Measurements from ENCODE around the gene SHISA9. TPM values are rescaled to one million over a fixed set of nuclear protein-coding genes. Genes with fewer than 3 reads are reported as not detected.

The SHISA9 gene
- total and polyA plus RNA-seq, 12 donors: 0.04 to 4.8 (median 0.35) TPM

DNA sequence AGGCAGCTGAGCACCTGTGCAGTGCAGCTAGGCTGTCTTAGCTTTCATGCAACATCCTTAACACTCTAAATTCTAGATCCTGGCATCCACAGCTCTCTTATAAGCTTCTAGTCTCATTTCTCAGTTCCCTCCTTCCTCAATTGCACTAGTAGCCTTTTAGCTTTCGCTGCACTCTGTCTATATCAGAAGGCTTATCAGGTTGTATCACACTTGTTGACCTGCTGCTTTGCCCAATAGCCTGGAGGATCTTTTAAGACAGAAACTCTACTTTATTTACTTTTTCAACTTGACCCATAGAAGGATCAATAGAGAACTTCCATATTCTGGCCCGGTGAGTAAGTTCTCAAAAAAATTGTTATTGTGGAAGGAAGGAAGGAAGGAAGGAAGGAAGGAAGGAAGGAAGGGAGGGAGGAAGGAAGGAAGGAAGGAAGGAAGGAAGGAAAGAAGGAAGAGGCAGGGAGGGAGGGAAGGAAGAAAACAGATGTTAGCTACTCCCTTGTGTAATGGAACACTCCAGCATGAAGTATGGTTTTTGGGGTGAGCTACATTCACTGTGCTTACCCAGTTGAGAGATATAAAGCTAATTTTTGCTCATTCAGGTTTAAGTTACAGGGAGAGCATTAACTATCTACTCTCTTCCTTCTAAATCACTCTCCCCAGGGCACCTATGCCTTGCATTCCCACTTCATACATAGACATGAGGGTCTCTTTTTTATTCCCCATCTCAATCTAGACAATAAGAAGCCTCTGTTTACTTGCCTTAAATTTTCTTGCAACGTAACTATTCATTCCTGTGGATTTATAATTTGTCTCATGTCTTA, 361.1 kb downstream of the SHISA9 start:
- intact Hi-C loops (cut with DNase I): no loop called here
- no peaks in the 10 kb centered on the region for H3K27me3 ChIP-seq
- 74 to 80% (median 77%) methylated on average over 3 of the region's 3 CpGs for WGBS, 4 donors
- H3K9me3 ChIP-seq (replicated peaks in 1 of 3): no peaks in the 10 kb centered on the region
- TF ChIP-seq, protein P1, sequence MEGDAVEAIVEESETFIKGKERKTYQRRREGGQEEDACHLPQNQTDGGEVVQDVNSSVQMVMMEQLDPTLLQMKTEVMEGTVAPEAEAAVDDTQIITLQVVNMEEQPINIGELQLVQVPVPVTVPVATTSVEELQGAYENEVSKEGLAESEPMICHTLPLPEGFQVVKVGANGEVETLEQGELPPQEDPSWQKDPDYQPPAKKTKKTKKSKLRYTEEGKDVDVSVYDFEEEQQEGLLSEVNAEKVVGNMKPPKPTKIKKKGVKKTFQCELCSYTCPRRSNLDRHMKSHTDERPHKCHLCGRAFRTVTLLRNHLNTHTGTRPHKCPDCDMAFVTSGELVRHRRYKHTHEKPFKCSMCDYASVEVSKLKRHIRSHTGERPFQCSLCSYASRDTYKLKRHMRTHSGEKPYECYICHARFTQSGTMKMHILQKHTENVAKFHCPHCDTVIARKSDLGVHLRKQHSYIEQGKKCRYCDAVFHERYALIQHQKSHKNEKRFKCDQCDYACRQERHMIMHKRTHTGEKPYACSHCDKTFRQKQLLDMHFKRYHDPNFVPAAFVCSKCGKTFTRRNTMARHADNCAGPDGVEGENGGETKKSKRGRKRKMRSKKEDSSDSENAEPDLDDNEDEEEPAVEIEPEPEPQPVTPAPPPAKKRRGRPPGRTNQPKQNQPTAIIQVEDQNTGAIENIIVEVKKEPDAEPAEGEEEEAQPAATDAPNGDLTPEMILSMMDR (IDR thresholded peaks at IDR 0.05): no peak
- no peak for TF ChIP-seq POLR2A (IDR thresholded peaks at IDR 0.05)
- DNase-seq: no peak
- H3K36me3 ChIP-seq (replicated peaks in 1 of 2): no peaks in the 10 kb centered on the region
- no peak overlapping the region for H3K27ac ChIP-seq
- H3K4me3 ChIP-seq: no peak overlapping the region
- H3K4me1 ChIP-seq (replicated peaks in 1 of 2): no peaks in the 10 kb centered on the region

- TF ChIP-seq POLR2A (IDR thresholded peaks at IDR 0.05): no peak
- TF ChIP-seq, protein P1 (IDR thresholded peaks at IDR 0.05): no peak
- Histone ChIP-seq H3K4me1 (replicated peaks in 1 of 2) (no peaks in the 10 kb centered on the region), H3K9me3 (replicated peaks in 1 of 3) (no peaks in the 10 kb centered on the region), H3K4me3 (no peak overlapping the region), H3K36me3 (replicated peaks in 1 of 2) (no peaks in the 10 kb centered on the region), H3K27ac (no peak overlapping the region), H3K27me3 (no peaks in the 10 kb centered on the region)
- intact Hi-C loops (cut with DNase I): no loop called here
- DNase-seq: no peak
- 70 to 80% (median 77%) methylated on average over 3 to 4 of the region's 4 CpGs for WGBS, 4 donors
These were observed 363.6 kb downstream of the SHISA9 start for GRCh38 chr16:13264749-13265552.

- no peak for TF ChIP-seq POLR2A (IDR thresholded peaks at IDR 0.05)
- TF ChIP-seq, protein P1 (IDR thresholded peaks at IDR 0.05): no peak
- intact Hi-C loops (cut with DNase I): no loop called here
These were observed 368.0 kb downstream of the SHISA9 start for GRCh38 chr16:13269359-13269758.

DNA sequence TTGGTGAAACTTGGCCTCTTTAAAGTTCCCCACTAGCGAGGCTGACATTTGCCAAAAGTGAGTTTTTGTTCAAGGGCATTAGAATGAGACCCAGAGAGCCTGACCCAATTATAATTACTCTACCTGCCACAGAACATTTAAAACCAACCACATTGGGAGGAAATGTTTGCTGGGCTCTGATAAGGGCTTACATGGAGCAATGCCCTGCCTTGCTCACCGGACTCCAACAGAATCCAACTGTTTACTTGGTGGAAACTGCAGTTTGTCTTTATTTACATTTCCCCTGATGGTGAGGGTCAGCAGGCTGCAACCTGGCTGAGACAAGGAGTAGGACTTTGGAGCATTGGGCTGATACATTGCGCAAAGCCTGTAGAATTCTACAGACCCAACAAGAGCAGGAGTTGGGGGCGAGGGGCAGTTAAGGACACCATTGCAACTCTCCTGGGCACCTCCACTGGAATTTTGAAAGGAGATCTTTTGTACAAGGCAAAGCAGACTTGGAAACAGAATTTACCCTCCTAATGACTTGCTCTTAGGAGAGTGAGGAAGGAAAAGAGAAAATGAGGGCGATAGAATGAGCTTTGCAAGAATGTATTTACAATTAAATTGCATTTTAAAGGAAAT, 368.6 kb downstream of the SHISA9 start:
- intact Hi-C loops (cut with DNase I): no loop called here
- TF ChIP-seq, protein P1 (IDR thresholded peaks at IDR 0.05): no peak
- TF ChIP-seq POLR2A (IDR thresholded peaks at IDR 0.05): no peak
- Histone ChIP-seq H3K4me1 (replicated peaks in 1 of 2) (no peaks in the 10 kb centered on the region), H3K27ac (no peak overlapping the region), H3K36me3 (replicated peaks in 1 of 2) (no peaks in the 10 kb centered on the region), H3K9me3 (replicated peaks in 1 of 3) (no peaks in the 10 kb centered on the region), H3K4me3 (no peak overlapping the region), H3K27me3 (no peaks in the 10 kb centered on the region)
- 58 to 71% (median 60%) methylated on average over 5 of the region's 5 CpGs for WGBS, 4 donors
- no peak for DNase-seq

More at GRCh38 chr16:13269359-13269758, 368.0 kb downstream of the SHISA9 start:
- 74 to 91% (median 83%) methylated on average over 1 of the region's 1 CpG for WGBS, 4 donors
- DNase-seq: no peak
- H3K4me3 ChIP-seq: no peak overlapping the region
- no peaks in the 10 kb centered on the region for H3K27me3 ChIP-seq
- no peaks in the 10 kb centered on the region for H3K4me1 ChIP-seq (replicated peaks in 1 of 2)
- no peaks in the 10 kb centered on the region for H3K9me3 ChIP-seq (replicated peaks in 1 of 3)
- H3K27ac ChIP-seq: no peak overlapping the region
- H3K36me3 ChIP-seq (replicated peaks in 1 of 2): no peaks in the 10 kb centered on the region
